OCI-LY7 (cell line): ENCODE measurements around the gene TSHZ2. TPM values are rescaled to one million over a fixed set of nuclear protein-coding genes. Genes with fewer than 3 reads are reported as not detected.

Experiments
- BruUV-seq: library from RNA; stranded (reverse); fragments of 400-500 nt; replicated peaks from 2 replicates; lab custom pipeline; 2021; lab: Mats Ljungman, UMichigan
- CTCF ChIA-PET: fragments of 300-600 bp; sonication (Branson Sonifier 250); formaldehyde crosslinking; loops from one replicate; lab custom pipeline; 2022; ENCODE audit warnings: antibody characterized with exemption; ENCODE audit not compliant: unreplicated experiment; lab: Charles Lee
- POLR2A ChIA-PET: fragments of 300-600 bp; sonication (Branson Sonifier 250); formaldehyde crosslinking; loops from one replicate; lab custom pipeline; 2022; ENCODE audit warnings: antibody characterized with exemption; lab: Charles Lee
- DNase-seq: peaks from one replicate; pipeline ENCODE4 v3.0.0-alpha.2; 2015; ENCODE audit warnings: low spot score
- H2AFZ ChIP-seq: fragments of 200-600 bp; sonication (generic), shearing (Covaris generic); 2 replicates; pipeline ENCODE4 v1.6.1; 2014; ENCODE audit warnings: mild to moderate bottlenecking, antibody characterized with exemption, low read length, moderate library complexity
- H3K27ac ChIP-seq: fragments of 200-600 bp; sonication (generic); 2 replicates; pipeline ENCODE4 v1.5.1; 2014; ENCODE audit warnings: mixed run types, low read depth, mild to moderate bottlenecking, moderate library complexity, low read length, inconsistent platforms; ENCODE audit not compliant: poor library complexity, severe bottlenecking
- H3K36me3 ChIP-seq: fragments of 200-600 bp; sonication (generic); 2 replicates; pipeline ENCODE4 v1.6.1; 2014; ENCODE audit warnings: mild to moderate bottlenecking, antibody characterized with exemption, low read length, moderate library complexity, mixed read lengths; ENCODE audit not compliant: insufficient read depth
- H3K4me1 ChIP-seq: fragments of 200-600 bp; sonication (generic); 2 replicates; pipeline ENCODE4 v1.5.1; 2014; ENCODE audit warnings: mild to moderate bottlenecking, low read length; ENCODE audit not compliant: insufficient read depth, poor library complexity, severe bottlenecking
- H3K4me2 ChIP-seq: fragments of 200-600 bp; sonication (generic); 2 replicates; pipeline ENCODE4 v1.6.1; 2014; ENCODE audit warnings: mild to moderate bottlenecking, low read length
- H3K4me3 ChIP-seq: fragments of 200-600 bp; sonication (generic); 2 replicates; pipeline ENCODE4 v1.5.1; 2014; ENCODE audit warnings: mild to moderate bottlenecking, low read depth, low read length; ENCODE audit not compliant: poor library complexity, severe bottlenecking
- H3K79me2 ChIP-seq: fragments of 200-600 bp; sonication (generic); 2 replicates; pipeline ENCODE4 v1.6.1; 2016; ENCODE audit warnings: low read depth, mild to moderate bottlenecking, low read length, moderate library complexity, mixed read lengths; ENCODE audit not compliant: insufficient read depth
- H3K9me2 ChIP-seq: fragments of 200-600 bp; sonication (generic); 2 replicates; pipeline ENCODE4 v1.6.1; 2016; ENCODE audit warnings: mild to moderate bottlenecking, low read length, mixed read lengths; ENCODE audit not compliant: insufficient read depth
- H3K9me3 ChIP-seq: fragments of 200-600 bp; sonication (generic); 2 replicates; pipeline ENCODE4 v1.6.1; 2014; ENCODE audit warnings: mild to moderate bottlenecking, mixed run types, low read length, mixed read lengths
- H4K20me1 ChIP-seq: fragments of 200-600 bp; sonication (generic); 2 replicates; pipeline ENCODE4 v1.6.1; 2014; ENCODE audit warnings: mild to moderate bottlenecking, antibody characterized with exemption, low read length, moderate library complexity, mixed read lengths; ENCODE audit not compliant: insufficient read depth
- EZH2phosphoT487 ChIP-seq: fragments of 200-600 bp; sonication (generic); IDR thresholded peaks from 2 replicates; pipeline ENCODE4 v1.6.1; 2018; ENCODE audit warnings: low read depth, borderline replicate concordance, mild to moderate bottlenecking, mixed run types, antibody characterized with exemption, low read length, moderate library complexity, mixed read lengths
- intact Hi-C: fragments of 100-400 bp; cut with micrococcal nuclease; formaldehyde crosslinking; loops from one replicate; pipeline ENCODE4 v1.10.0; 2022; ENCODE audit not compliant: unreplicated experiment
- total RNA-seq, 2 experiments: library from RNA; depleted of rRNA in 1 of 2; stranded (reverse); fragments of >200 nt in 1 of 2; shearing (Covaris generic) in 1 of 2; gene quantifications; 2 replicates each; pipeline ENCODE4 v1.2.3, GENCODE V29; 2014 to 2022
- TF ChIP-seq, protein P1 (sequence below): fragments of 200-600 bp; sonication (generic); conservative IDR thresholded peaks from 2 replicates; pipeline ENCODE4 v1.5.1; 2014; ENCODE audit warnings: mild to moderate bottlenecking, antibody characterized with exemption, low read length, moderate library complexity, mixed read lengths

The TSHZ2 gene
- total RNA-seq, 2 experiments from 2014 or later = not detected

DNA sequence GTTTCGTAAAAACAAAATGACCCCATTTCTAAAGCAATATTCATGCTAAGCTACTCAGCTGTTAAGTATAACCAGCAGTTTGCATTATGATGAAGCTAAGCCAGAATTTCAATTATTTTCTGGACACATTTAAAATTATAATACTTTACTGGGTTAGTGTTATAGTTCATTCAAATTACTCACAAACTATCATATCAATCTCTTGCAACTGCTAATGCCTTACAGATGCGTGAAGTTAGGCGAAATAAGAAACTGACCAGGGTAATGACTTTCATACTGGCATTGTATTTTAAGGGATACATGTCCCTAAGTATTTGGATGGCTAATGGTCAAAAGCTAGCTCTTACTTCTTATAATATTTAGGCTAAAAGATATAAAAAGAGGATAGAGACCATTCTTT, 249.6 kb downstream of the TSHZ2 start:
- H3K79me2 ChIP-seq = no peaks in the 10 kb centered on the region
- no peaks in the 10 kb centered on the region for H3K9me3 ChIP-seq
- CTCF ChIA-PET = no interaction called here
- no peaks in the 10 kb centered on the region for H3K36me3 ChIP-seq
- no peak for TF ChIP-seq EZH2phosphoT487
- TF ChIP-seq, protein P1, sequence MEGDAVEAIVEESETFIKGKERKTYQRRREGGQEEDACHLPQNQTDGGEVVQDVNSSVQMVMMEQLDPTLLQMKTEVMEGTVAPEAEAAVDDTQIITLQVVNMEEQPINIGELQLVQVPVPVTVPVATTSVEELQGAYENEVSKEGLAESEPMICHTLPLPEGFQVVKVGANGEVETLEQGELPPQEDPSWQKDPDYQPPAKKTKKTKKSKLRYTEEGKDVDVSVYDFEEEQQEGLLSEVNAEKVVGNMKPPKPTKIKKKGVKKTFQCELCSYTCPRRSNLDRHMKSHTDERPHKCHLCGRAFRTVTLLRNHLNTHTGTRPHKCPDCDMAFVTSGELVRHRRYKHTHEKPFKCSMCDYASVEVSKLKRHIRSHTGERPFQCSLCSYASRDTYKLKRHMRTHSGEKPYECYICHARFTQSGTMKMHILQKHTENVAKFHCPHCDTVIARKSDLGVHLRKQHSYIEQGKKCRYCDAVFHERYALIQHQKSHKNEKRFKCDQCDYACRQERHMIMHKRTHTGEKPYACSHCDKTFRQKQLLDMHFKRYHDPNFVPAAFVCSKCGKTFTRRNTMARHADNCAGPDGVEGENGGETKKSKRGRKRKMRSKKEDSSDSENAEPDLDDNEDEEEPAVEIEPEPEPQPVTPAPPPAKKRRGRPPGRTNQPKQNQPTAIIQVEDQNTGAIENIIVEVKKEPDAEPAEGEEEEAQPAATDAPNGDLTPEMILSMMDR = no peak
- H3K9me2 ChIP-seq = no peaks in the 10 kb centered on the region
- H3K4me2 ChIP-seq = no peak overlapping the region
- POLR2A ChIA-PET = no interaction called here
- no peaks in the 10 kb centered on the region for H4K20me1 ChIP-seq
- no peak overlapping the region for H3K4me3 ChIP-seq
- peaks cover 12% of the 10 kb centered on the region for H3K4me1 ChIP-seq
- intact Hi-C loops = loop anchor here (10.0 kb wide), 1 partner anchor 723 kb away; no protein-coding TSS in a partner anchor
- H3K27ac ChIP-seq = no peak overlapping the region
- DNase-seq = no peak
- no TSS peak for BruUV-seq
- H2AFZ ChIP-seq = no peak overlapping the region

DNA sequence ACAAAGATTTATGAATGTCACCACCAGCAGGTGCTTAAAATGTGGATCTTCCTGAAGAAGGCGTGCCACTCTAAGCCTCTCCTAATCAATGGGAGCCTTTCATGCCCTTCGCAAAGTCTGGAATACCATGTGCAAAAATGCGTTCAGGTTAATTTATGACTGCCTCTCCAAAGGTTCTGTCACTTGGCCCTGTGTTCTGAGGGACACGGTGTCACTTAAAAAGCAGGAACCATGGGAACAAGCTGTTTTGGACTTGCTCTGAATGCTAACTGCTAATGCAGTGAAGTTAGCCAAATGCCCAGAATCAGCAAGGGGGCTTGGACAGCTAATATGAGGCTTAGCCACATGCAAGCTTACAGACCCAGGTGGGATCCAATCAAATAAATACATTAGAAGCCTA, 250.3 kb downstream of the TSHZ2 start:
- ChIA-PET POLR2A (interaction anchor here (1.1 to 1.6 kb wide), 2 partner anchors 9 to 14 kb away, joined by 3 to 7 read pairs; no protein-coding TSS in a partner anchor), CTCF (no interaction called here)
- intact Hi-C loops = loop anchor here (10.0 kb wide), 1 partner anchor 722 kb away; no protein-coding TSS in a partner anchor

DNA sequence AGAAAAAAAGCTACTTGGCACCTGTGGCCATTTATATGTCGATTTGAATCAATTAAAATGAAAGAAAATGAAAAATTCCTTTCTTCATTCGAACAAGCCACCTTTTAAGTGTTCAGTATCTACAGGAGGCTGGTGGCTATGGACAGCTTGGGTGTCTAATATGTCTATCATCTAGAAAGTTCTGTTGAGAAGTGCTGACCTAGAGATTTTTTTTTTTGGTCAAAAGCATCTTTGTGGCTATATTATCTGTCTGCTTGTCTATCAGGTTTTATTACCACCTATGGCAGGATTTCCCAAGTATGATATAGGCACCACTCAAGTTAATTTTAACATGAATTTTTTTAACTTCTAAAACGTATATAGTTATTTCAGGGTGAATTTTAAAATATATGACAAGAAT, 250.8 kb downstream of the TSHZ2 start:
- H3K27ac ChIP-seq = no peak overlapping the region
- peaks cover 21% of the 10 kb centered on the region for H3K4me1 ChIP-seq
- H3K4me2 ChIP-seq = no peak overlapping the region
- ChIA-PET POLR2A (interaction anchor here (1.1 to 1.6 kb wide), 2 partner anchors 10 to 14 kb away, joined by 3 to 7 read pairs; no protein-coding TSS in a partner anchor), CTCF (no interaction called here)
- H3K79me2 ChIP-seq = no peaks in the 10 kb centered on the region
- no peak for DNase-seq
- TF ChIP-seq EZH2phosphoT487 = no peak
- TF ChIP-seq, protein P1 = no peak
- no peaks in the 10 kb centered on the region for H3K9me2 ChIP-seq
- H3K36me3 ChIP-seq = no peaks in the 10 kb centered on the region
- no peak overlapping the region for H3K4me3 ChIP-seq
- H3K9me3 ChIP-seq = no peaks in the 10 kb centered on the region
- no peak overlapping the region for H2AFZ ChIP-seq
- no TSS peak for BruUV-seq
- intact Hi-C loops = loop anchor here (10.0 kb wide), 1 partner anchor 722 kb away; no protein-coding TSS in a partner anchor
- H4K20me1 ChIP-seq = no peaks in the 10 kb centered on the region

More for the DNA sequence above, 250.3 kb downstream of the TSHZ2 start:
- Histone ChIP-seq H3K4me3 (no peak overlapping the region), H4K20me1 (no peaks in the 10 kb centered on the region), H2AFZ (no peak overlapping the region), H3K36me3 (no peaks in the 10 kb centered on the region), H3K79me2 (no peaks in the 10 kb centered on the region), H3K4me1 (peaks cover 16% of the 10 kb centered on the region), H3K9me3 (no peaks in the 10 kb centered on the region), H3K4me2 (no peak overlapping the region), H3K27ac (no peak overlapping the region), H3K9me2 (no peaks in the 10 kb centered on the region)
- TF ChIP-seq EZH2phosphoT487 = no peak
- TF ChIP-seq, protein P1 = no peak
- no TSS peak for BruUV-seq
- no peak for DNase-seq
